ENCODE results near the gene B3GNT9. TPM values are rescaled to one million over a fixed set of nuclear protein-coding genes. Genes with fewer than 3 reads are reported as not detected.

The B3GNT9 gene
- total and polyA plus RNA-seq, 2 donors from 2014 or later = 12.1 to 16.7 TPM

DNA sequence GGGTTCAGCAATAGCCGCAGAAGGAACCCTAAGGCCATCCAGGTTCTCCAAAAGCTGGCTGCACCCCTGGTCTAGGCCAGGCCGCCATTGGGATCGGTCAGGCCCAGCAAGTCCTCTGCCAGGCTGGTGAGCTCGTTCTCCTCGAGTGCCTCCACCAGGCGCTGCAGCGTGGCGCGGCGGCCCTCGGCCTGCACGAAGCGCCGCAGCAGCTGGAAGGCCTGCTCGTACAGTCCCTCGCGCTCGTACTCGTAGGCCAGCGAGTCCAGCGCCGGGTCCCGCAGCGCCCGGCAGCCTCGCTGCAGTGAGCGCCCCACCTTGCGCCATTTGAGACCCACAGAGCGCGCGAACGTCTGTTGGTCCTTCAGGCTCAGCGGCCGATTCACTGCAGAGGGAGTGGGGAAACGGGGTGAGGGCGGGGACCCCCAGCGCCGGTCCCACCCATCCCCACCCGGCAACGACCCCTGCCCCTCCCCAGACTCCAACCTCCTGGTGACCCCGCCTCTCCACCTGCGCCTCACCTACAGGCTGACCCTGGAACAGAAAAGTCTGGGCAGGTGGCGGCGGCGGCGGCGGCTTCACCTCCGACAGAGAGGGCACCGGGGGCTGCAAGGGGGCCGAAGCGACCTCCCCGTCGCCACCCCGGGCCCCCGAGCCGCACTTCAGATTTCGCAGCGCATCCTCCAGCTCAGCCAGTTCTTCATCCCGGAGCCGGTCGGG lies 3.9 kb upstream of the B3GNT9 start:
- FAIRE-seq (no peak), DNase-seq (peak; percentile 33 to 74 (median 49))
- no peaks in the 10 kb centered on the region for H3K36me3 ChIP-seq (ENCODE audit: control insufficient read depth in 2 of 3, insufficient read depth in 3 of 3, low read length in 3 of 3)
- peaks cover 35% of the 10 kb centered on the region for H3K27me3 ChIP-seq (ENCODE audit: control insufficient read depth, insufficient read depth, low read length)
- intact Hi-C loops (cut with DNase I) = no loop called here
- no peak overlapping the region for H3K27ac ChIP-seq (ENCODE audit: low read depth in 2 of 2, low read length in 2 of 2)
- H3K4me1 ChIP-seq (ENCODE audit: control insufficient read depth in 2 of 3, insufficient read depth in 2 of 3, low read depth in 1 of 3, low read length in 3 of 3) = peaks cover 0 to 32% (median 0%) of the 10 kb centered on the region in 3 donors
- H3K4me3 ChIP-seq (ENCODE audit: low read length in 3 of 3) = no peak overlapping the region
- TF ChIP-seq CTCF (IDR thresholded peaks at IDR 0.05; ENCODE audit: borderline replicate concordance, extremely low read depth, insufficient read depth) = no peak
- no peaks in the 10 kb centered on the region for H3K9me3 ChIP-seq (ENCODE audit: control insufficient read depth in 2 of 3, insufficient read depth in 1 of 3, low read length in 3 of 3)
- no peak overlapping the region for H3K9ac ChIP-seq (ENCODE audit: low read length in 3 of 3)

GRCh38 chr16:67151431-67152097 lies 766 bp upstream of the B3GNT9 start:
- intact Hi-C loops (cut with DNase I) = no loop called here
- DNase-seq = peak in 1 of 5 donors; percentile 26
- Histone ChIP-seq H3K4me3 (ENCODE audit: low read length in 3 of 3) (peak overlapping the region in 2 of 3 donors; percentile 60 to 75), H3K9me3 (ENCODE audit: control insufficient read depth in 2 of 3, insufficient read depth in 1 of 3, low read length in 3 of 3) (no peaks in the 10 kb centered on the region), H3K9ac (ENCODE audit: low read length in 3 of 3) (no peak overlapping the region), H3K27me3 (ENCODE audit: control insufficient read depth, insufficient read depth, low read length) (peaks cover 16% of the 10 kb centered on the region), H3K36me3 (ENCODE audit: control insufficient read depth in 2 of 3, insufficient read depth in 3 of 3, low read length in 3 of 3) (peaks cover 0 to 8% (median 7%) of the 10 kb centered on the region in 3 donors), H3K27ac (ENCODE audit: low read depth in 2 of 2, low read length in 2 of 2) (peak overlapping the region in 1 of 2 donors; percentile 85), H3K4me1 (ENCODE audit: control insufficient read depth in 2 of 3, insufficient read depth in 2 of 3, low read depth in 1 of 3, low read length in 3 of 3) (peaks cover 0 to 25% (median 0%) of the 10 kb centered on the region in 3 donors)
- no peak for FAIRE-seq
- no peak for TF ChIP-seq CTCF (IDR thresholded peaks at IDR 0.05; ENCODE audit: borderline replicate concordance, extremely low read depth, insufficient read depth)

GRCh38 chr16:67150047-67150832 lies 558 bp downstream of the B3GNT9 start:
- H3K4me1 ChIP-seq (ENCODE audit: control insufficient read depth in 2 of 3, insufficient read depth in 2 of 3, low read depth in 1 of 3, low read length in 3 of 3) = peaks cover 0 to 17% (median 0%) of the 10 kb centered on the region in 3 donors
- H3K36me3 ChIP-seq (ENCODE audit: control insufficient read depth in 2 of 3, insufficient read depth in 3 of 3, low read length in 3 of 3) = peaks cover 2 to 20% (median 13%) of the 10 kb centered on the region in 3 donors
- H3K27me3 ChIP-seq (ENCODE audit: control insufficient read depth, insufficient read depth, low read length) = peaks cover 5% of the 10 kb centered on the region
- peak overlapping the region; percentile 80 to 85 for H3K27ac ChIP-seq (ENCODE audit: low read depth in 2 of 2, low read length in 2 of 2)
- intact Hi-C loops (cut with DNase I) = no loop called here
- no peaks in the 10 kb centered on the region for H3K9me3 ChIP-seq (ENCODE audit: control insufficient read depth in 2 of 3, insufficient read depth in 1 of 3, low read length in 3 of 3)
- DNase-seq = peak; percentile 71 to 92 (median 85)
- peak overlapping the region in 2 of 3 donors; percentile 60 to 75 for H3K4me3 ChIP-seq (ENCODE audit: low read length in 3 of 3)
- TF ChIP-seq CTCF (IDR thresholded peaks at IDR 0.05; ENCODE audit: borderline replicate concordance, extremely low read depth, insufficient read depth) = no peak
- no peak for FAIRE-seq
- peak overlapping the region in 2 of 3 donors; percentile 55 to 84 for H3K9ac ChIP-seq (ENCODE audit: low read length in 3 of 3)

Data from kidney (tissue), 14 donors.